Effector memory CD8-positive, alpha-beta T cell (primary cell): ENCODE results near the gene FHIP1A.
A peak's percentile ranks its signal among the peaks of the same experiment; 100 is the strongest.
"Not testable (repeated sequence)": the region's sequence is repeated elsewhere in the genome, so short reads cannot be mapped to it uniquely, and the experiment has no call there.

Experiments
- ATAC-seq: fragments of 150-1000 bp; cut with Tn5 transposase; replicated peaks from 2 replicates; pipeline ENCODE4 v1.10.0; 2021; ENCODE audit warnings: mild to moderate bottlenecking, moderate library complexity
- DNase-seq, 3 experiments: peaks; one replicate each; pipeline ENCODE4 v3.0.0; 2021
- H3K27ac Mint-ChIP-seq, 2 donors: one replicate each; pipeline ENCODE4 v1.8.0; 2022; ENCODE audit warnings: mild to moderate bottlenecking in 2 of 2, mixed read lengths in 2 of 2, moderate library complexity in 2 of 2
- H3K27me3 Mint-ChIP-seq, 2 donors: one replicate each; pipeline ENCODE4 v1.8.0; 2022; ENCODE audit warnings: mixed read lengths in 2 of 2
- H3K36me3 Mint-ChIP-seq: one replicate; pipeline ENCODE4 v1.8.0; 2022; ENCODE audit warnings: mild to moderate bottlenecking, moderate library complexity, mixed read lengths; ENCODE audit not compliant: insufficient read depth
- H3K4me1 Mint-ChIP-seq, 2 donors: one replicate each; pipeline ENCODE4 v1.8.0; 2022; ENCODE audit warnings: low read depth in 2 of 2, mixed read lengths in 2 of 2
- H3K4me3 Mint-ChIP-seq, 2 donors: one replicate each; pipeline ENCODE4 v1.8.0; 2022; ENCODE audit warnings: mild to moderate bottlenecking in 2 of 2, mixed read lengths in 2 of 2, moderate library complexity in 2 of 2
- H3K9me3 Mint-ChIP-seq, 2 donors: one replicate each; pipeline ENCODE4 v1.8.0; 2022; ENCODE audit warnings: mixed read lengths in 2 of 2
- total RNA-seq, 9 experiments: gene quantifications; one replicate each; lab custom pipeline; 2026; lab: John Stamatoyannopoulos, UW

FHIP1A gene
- 0.40 to 7.3 (median 1.0) reads per million in 9 experiments for total RNA-seq

- Mint-ChIP-seq H3K4me1 (peaks cover 20 to 25% of the 10 kb centered on the region in 2 donors), H3K9me3 (no peaks in the 10 kb centered on the region), H3K27me3 (peaks cover 32 to 48% of the 10 kb centered on the region in 2 donors), H3K4me3 (peak within 1 kb of the TSS; percentile 84 to 96), H3K36me3 (peaks cover 6% of the 10 kb centered on the region), H3K27ac (peak within 1 kb of the TSS; percentile 10 to 82)
- peak; percentile 52 to 76 (median 73) for DNase-seq
- peak; percentile 87 for ATAC-seq
These were observed at the start of gene FHIP1A for GRCh38 chr4:151408630-151409469. TSS of gene FHIP1A (plus strand) at chr4:151409176. CDS start at chr4:151566260, 157,084 bp downstream.

GRCh38 chr4:151359576-151359975 lies 49.4 kb upstream of the FHIP1A start:
- Mint-ChIP-seq H3K4me1 (peaks cover 0 to 8% of the 10 kb centered on the region in 2 donors), H3K9me3 (no peaks in the 10 kb centered on the region), H3K4me3 (no peak overlapping the region), H3K27ac (no peak overlapping the region), H3K36me3 (no peaks in the 10 kb centered on the region), H3K27me3 (peaks cover 28 to 44% of the 10 kb centered on the region in 2 donors)
- no peak for DNase-seq
- ATAC-seq = no peak

- H3K4me3 Mint-ChIP-seq = no peak overlapping the region
- DNase-seq (no peak), ATAC-seq (no peak)
- H3K9me3 Mint-ChIP-seq = no peaks in the 10 kb centered on the region
- peaks cover 0 to 8% of the 10 kb centered on the region in 2 donors for H3K4me1 Mint-ChIP-seq
- no peak overlapping the region for H3K27ac Mint-ChIP-seq
- H3K27me3 Mint-ChIP-seq = peaks cover 17 to 32% of the 10 kb centered on the region in 2 donors
- H3K36me3 Mint-ChIP-seq = no peaks in the 10 kb centered on the region
These were observed 47.9 kb upstream of the FHIP1A start for GRCh38 chr4:151361126-151361525.

GRCh38 chr4:151361966-151362365 lies 47.0 kb upstream of the FHIP1A start:
- no peaks in the 10 kb centered on the region for H3K9me3 Mint-ChIP-seq
- no peak for ATAC-seq

GRCh38 chr4:151362404-151363164 lies 46.4 kb upstream of the FHIP1A start:
- H3K27me3 Mint-ChIP-seq = peaks cover 16 to 27% of the 10 kb centered on the region in 2 donors
- H3K9me3 Mint-ChIP-seq = no peaks in the 10 kb centered on the region
- no peak overlapping the region for H3K4me3 Mint-ChIP-seq
- no peaks in the 10 kb centered on the region for H3K36me3 Mint-ChIP-seq
- H3K27ac Mint-ChIP-seq = no peak overlapping the region
- peaks cover 0 to 8% of the 10 kb centered on the region in 2 donors for H3K4me1 Mint-ChIP-seq
- DNase-seq (peak; percentile 60 to 64 (median 61)), ATAC-seq (peak; percentile 99)

More at GRCh38 chr4:151361966-151362365, 47.0 kb upstream of the FHIP1A start:
- H3K4me3 Mint-ChIP-seq = no peak overlapping the region
- peaks cover 0 to 8% of the 10 kb centered on the region in 2 donors for H3K4me1 Mint-ChIP-seq
- H3K27ac Mint-ChIP-seq = no peak overlapping the region
- peaks cover 16 to 27% of the 10 kb centered on the region in 2 donors for H3K27me3 Mint-ChIP-seq
- no peaks in the 10 kb centered on the region for H3K36me3 Mint-ChIP-seq
- DNase-seq = no peak

GRCh38 chr4:151376540-151376939 lies 32.4 kb upstream of the FHIP1A start:
- Mint-ChIP-seq H3K36me3 (no peaks in the 10 kb centered on the region), H3K9me3 (peaks cover 0 to 3% of the 10 kb centered on the region in 2 donors), H3K27ac (no peak overlapping the region), H3K27me3 (peaks cover 0 to 44% of the 10 kb centered on the region in 2 donors), H3K4me1 (no peaks in the 10 kb centered on the region), H3K4me3 (no peak overlapping the region)
- no peak for ATAC-seq
- DNase-seq = no peak

GRCh38 chr4:151389311-151389710 lies 19.7 kb upstream of the FHIP1A start:
- H3K27me3 Mint-ChIP-seq = peaks cover 26 to 30% of the 10 kb centered on the region in 2 donors
- no peaks in the 10 kb centered on the region for H3K9me3 Mint-ChIP-seq
- no peak for ATAC-seq

GRCh38 chr4:151389799-151390198 lies 19.2 kb upstream of the FHIP1A start:
- H3K27me3 Mint-ChIP-seq = peaks cover 26 to 35% of the 10 kb centered on the region in 2 donors
- H3K9me3 Mint-ChIP-seq, H3K36me3 Mint-ChIP-seq, H3K4me1 Mint-ChIP-seq, H3K27ac Mint-ChIP-seq, DNase-seq, ATAC-seq, H3K4me3 Mint-ChIP-seq: not testable (repeated sequence)

More at GRCh38 chr4:151389311-151389710, 19.7 kb upstream of the FHIP1A start:
- Mint-ChIP-seq H3K27ac (no peak overlapping the region), H3K4me3 (no peak overlapping the region), H3K4me1 (no peaks in the 10 kb centered on the region), H3K36me3 (no peaks in the 10 kb centered on the region)
- DNase-seq = no peak

GRCh38 chr4:151395873-151396272 lies 13.1 kb upstream of the FHIP1A start:
- no peak overlapping the region for H3K27ac Mint-ChIP-seq
- H3K36me3 Mint-ChIP-seq = no peaks in the 10 kb centered on the region
- peaks cover 16 to 33% of the 10 kb centered on the region in 2 donors for H3K27me3 Mint-ChIP-seq
- no peaks in the 10 kb centered on the region for H3K4me1 Mint-ChIP-seq
- DNase-seq (no peak), ATAC-seq (no peak)
- H3K4me3 Mint-ChIP-seq = no peak overlapping the region
- H3K9me3 Mint-ChIP-seq = no peaks in the 10 kb centered on the region

- Mint-ChIP-seq H3K9me3 (no peaks in the 10 kb centered on the region), H3K36me3 (no peaks in the 10 kb centered on the region), H3K27ac (no peak overlapping the region), H3K27me3 (peaks cover 0 to 13% of the 10 kb centered on the region in 2 donors), H3K4me3 (no peak overlapping the region), H3K4me1 (no peaks in the 10 kb centered on the region)
- no peak for DNase-seq
- no peak for ATAC-seq
These were observed 8.6 kb upstream of the FHIP1A start for GRCh38 chr4:151400343-151400742.

GRCh38 chr4:151401739-151402138 lies 7.2 kb upstream of the FHIP1A start:
- DNase-seq (no peak), ATAC-seq (no peak)
- Mint-ChIP-seq H3K4me3 (no peak overlapping the region), H3K27me3 (peaks cover 0 to 15% of the 10 kb centered on the region in 2 donors), H3K27ac (no peak overlapping the region), H3K36me3 (no peaks in the 10 kb centered on the region), H3K9me3 (no peaks in the 10 kb centered on the region), H3K4me1 (no peaks in the 10 kb centered on the region)

- no peak overlapping the region for H3K27ac Mint-ChIP-seq
- ATAC-seq (no peak), DNase-seq (no peak)
- H3K27me3 Mint-ChIP-seq = peaks cover 3 to 21% of the 10 kb centered on the region in 2 donors
- no peaks in the 10 kb centered on the region for H3K9me3 Mint-ChIP-seq
- H3K4me1 Mint-ChIP-seq = peaks cover under 1 to 1% of the 10 kb centered on the region in 2 donors
- no peak overlapping the region for H3K4me3 Mint-ChIP-seq
- H3K36me3 Mint-ChIP-seq = no peaks in the 10 kb centered on the region
These were observed 6.7 kb upstream of the FHIP1A start for GRCh38 chr4:151402145-151402865.

- Mint-ChIP-seq H3K36me3 (peaks cover 5% of the 10 kb centered on the region), H3K4me1 (peaks cover 12 to 13% of the 10 kb centered on the region in 2 donors), H3K9me3 (no peaks in the 10 kb centered on the region), H3K27me3 (peaks cover 6 to 29% of the 10 kb centered on the region in 2 donors), H3K27ac (no peak overlapping the region), H3K4me3 (no peak overlapping the region)
- no peak for ATAC-seq
- DNase-seq = no peak
These were observed 5.3 kb upstream of the FHIP1A start for GRCh38 chr4:151403656-151404055.
